22Rv1 (cell line): Measurements from ENCODE around the gene ASPHD2.

Experiments used
- H3K27ac ChIP-seq: fragments of 450-650 bp; 2 replicates; pipeline ENCODE4 v1.5.1; 2017
- CTCF ChIP-seq: fragments of 450-650 bp; IDR thresholded peaks from 2 replicates; pipeline ENCODE4 v1.5.1; 2017; ENCODE audit warnings: mild to moderate bottlenecking
- ZFX ChIP-seq: fragments of 450-650 bp; IDR thresholded peaks from 2 replicates; pipeline ENCODE4 v1.6.1; 2017; ENCODE audit warnings: antibody characterized with exemption, borderline replicate concordance

The ASPHD2 gene

GRCh38 chr22:26439559-26439958 lies 10.5 kb downstream of the ASPHD2 start:
- TF ChIP-seq CTCF, result no peak
- no peak for TF ChIP-seq ZFX
- H3K27ac ChIP-seq, result no peak overlapping the region

- no peak overlapping the region for H3K27ac ChIP-seq
- TF ChIP-seq CTCF, result no peak
- no peak for TF ChIP-seq ZFX
These were observed 13.2 kb downstream of the ASPHD2 start for GRCh38 chr22:26442086-26442756.

- no peak overlapping the region for H3K27ac ChIP-seq
- TF ChIP-seq ZFX, result no peak
- TF ChIP-seq CTCF, result no peak
These were observed 15.0 kb downstream of the ASPHD2 start for GRCh38 chr22:26443901-26444690.

GRCh38 chr22:26444777-26445176 lies 15.7 kb downstream of the ASPHD2 start:
- no peak overlapping the region for H3K27ac ChIP-seq
- TF ChIP-seq CTCF (no peak), ZFX (no peak)

- no peak overlapping the region for H3K27ac ChIP-seq
- peak; percentile 21; the same call in 1 of the 2 replicates for TF ChIP-seq CTCF
- TF ChIP-seq ZFX, result no peak
These were observed 16.7 kb downstream of the ASPHD2 start for GRCh38 chr22:26445577-26446275.

- H3K27ac ChIP-seq, result no peak overlapping the region
- no peak for TF ChIP-seq ZFX
- TF ChIP-seq CTCF, result no peak
These were observed 17.9 kb downstream of the ASPHD2 start for GRCh38 chr22:26446808-26447515.
